Kidney epithelial cell (primary cell): Measurements from ENCODE around the gene ILK. TPM values are rescaled to one million over a fixed set of nuclear protein-coding genes. Genes with fewer than 3 reads are reported as not detected.
A peak's percentile ranks its signal among the peaks of the same experiment; 100 is the strongest.

Experiments
- DNase-seq: peaks from one replicate; pipeline ENCODE4 v3.0.0-alpha.2; 2010; ENCODE audit warnings: low read depth
- H3K27me3 ChIP-seq: 2 replicates; pipeline ENCODE4 v1.6.0; 2011; ENCODE audit warnings: low read length; ENCODE audit not compliant: control insufficient read depth, insufficient read depth
- H3K36me3 ChIP-seq: 2 replicates; pipeline ENCODE4 v1.5.1; 2011; ENCODE audit warnings: low read length; ENCODE audit not compliant: control insufficient read depth, insufficient read depth
- H3K4me3 ChIP-seq: 2 replicates; pipeline ENCODE4 v1.5.1; 2011; ENCODE audit warnings: low read depth, mild to moderate bottlenecking, control low read depth, low read length
- total RNA-seq: library from RNA; depleted of rRNA; stranded (reverse); fragments of >200 nt; gene quantifications from 2 replicates; pipeline ENCODE4 v1.2.3, GENCODE V29; 2015
- TF ChIP-seq, protein P1 (sequence below): IDR thresholded peaks from 2 replicates; pipeline ENCODE4 v1.5.1; 2011; ENCODE audit warnings: mild to moderate bottlenecking, moderate library complexity, low read length, control low read depth, inconsistent platforms; ENCODE audit not compliant: insufficient read depth, poor library complexity, severe bottlenecking

The ILK gene
- total RNA-seq, 1 donor from 2014 or later = 154 TPM

DNA sequence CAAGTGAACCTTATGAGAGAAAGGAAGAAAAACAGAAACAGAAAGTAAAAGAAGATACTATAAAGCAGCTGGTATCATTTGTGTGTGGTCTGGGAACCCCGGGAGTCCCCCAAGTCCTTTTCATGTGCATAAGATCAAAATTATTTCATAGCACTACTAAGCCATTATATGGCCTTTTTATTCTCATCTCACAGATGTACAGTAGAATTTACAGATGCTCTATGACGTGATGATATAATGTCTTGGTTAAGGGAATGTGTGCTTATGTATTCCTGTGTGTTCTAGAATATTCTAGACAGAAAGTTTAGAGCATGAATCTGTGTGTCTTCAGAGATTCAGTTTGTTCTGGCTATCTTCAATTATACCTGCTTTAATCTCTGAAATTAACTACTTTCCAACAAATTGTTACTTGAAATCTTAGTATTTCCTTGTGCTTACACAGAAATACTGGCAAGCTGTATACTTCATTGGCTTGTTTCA lies 24.2 kb downstream of the ILK start:
- peaks cover 27% of the 10 kb centered on the region for H3K27me3 ChIP-seq
- DNase-seq = no peak
- no peaks in the 10 kb centered on the region for H3K36me3 ChIP-seq
- TF ChIP-seq, protein P1, sequence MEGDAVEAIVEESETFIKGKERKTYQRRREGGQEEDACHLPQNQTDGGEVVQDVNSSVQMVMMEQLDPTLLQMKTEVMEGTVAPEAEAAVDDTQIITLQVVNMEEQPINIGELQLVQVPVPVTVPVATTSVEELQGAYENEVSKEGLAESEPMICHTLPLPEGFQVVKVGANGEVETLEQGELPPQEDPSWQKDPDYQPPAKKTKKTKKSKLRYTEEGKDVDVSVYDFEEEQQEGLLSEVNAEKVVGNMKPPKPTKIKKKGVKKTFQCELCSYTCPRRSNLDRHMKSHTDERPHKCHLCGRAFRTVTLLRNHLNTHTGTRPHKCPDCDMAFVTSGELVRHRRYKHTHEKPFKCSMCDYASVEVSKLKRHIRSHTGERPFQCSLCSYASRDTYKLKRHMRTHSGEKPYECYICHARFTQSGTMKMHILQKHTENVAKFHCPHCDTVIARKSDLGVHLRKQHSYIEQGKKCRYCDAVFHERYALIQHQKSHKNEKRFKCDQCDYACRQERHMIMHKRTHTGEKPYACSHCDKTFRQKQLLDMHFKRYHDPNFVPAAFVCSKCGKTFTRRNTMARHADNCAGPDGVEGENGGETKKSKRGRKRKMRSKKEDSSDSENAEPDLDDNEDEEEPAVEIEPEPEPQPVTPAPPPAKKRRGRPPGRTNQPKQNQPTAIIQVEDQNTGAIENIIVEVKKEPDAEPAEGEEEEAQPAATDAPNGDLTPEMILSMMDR = no peak
- H3K4me3 ChIP-seq = no peak overlapping the region

DNA sequence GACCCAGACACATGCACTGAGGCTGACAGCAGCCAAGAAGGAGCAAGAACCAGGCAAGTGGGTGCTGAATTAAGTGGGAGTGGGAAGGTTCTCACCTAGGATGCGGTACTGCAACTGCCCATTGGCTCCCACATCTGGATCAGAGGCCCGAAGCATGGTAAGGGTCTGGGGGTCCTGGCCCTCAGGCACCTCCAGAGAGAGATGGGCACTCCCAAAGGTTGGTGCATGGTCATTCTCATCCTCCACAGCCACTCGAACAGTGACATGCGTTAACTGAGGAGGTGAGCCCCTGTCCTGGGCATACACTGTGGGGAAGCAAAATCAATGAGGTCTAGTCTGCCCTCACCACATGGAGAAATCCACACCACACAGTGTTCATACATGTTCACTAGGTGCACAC lies 25.0 kb downstream of the ILK start:
- H3K27me3 ChIP-seq = peaks cover 27% of the 10 kb centered on the region
- H3K36me3 ChIP-seq = no peaks in the 10 kb centered on the region
- TF ChIP-seq, protein P1 = no peak
- no peak for DNase-seq
- no peak overlapping the region for H3K4me3 ChIP-seq

DNA sequence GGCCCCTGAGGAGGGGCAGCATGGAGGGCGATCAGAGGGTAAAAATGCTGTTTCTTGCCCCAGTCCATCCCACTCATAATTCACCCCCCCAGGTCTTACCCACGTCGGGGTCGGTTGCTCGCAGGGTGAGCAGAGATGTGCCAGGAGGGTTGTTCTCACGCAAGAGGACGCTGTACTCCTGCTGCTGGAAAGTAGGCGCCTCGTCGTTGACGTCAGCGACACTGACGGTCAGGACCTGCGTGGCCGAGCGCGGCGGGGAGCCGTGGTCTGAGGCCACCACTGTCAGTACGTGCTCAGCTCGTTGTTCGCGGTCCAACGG lies 26.0 kb downstream of the ILK start:
- Histone ChIP-seq H3K27me3 (peaks cover 27% of the 10 kb centered on the region), H3K4me3 (no peak overlapping the region), H3K36me3 (no peaks in the 10 kb centered on the region)
- DNase-seq = no peak
- TF ChIP-seq, protein P1 = no peak

DNA sequence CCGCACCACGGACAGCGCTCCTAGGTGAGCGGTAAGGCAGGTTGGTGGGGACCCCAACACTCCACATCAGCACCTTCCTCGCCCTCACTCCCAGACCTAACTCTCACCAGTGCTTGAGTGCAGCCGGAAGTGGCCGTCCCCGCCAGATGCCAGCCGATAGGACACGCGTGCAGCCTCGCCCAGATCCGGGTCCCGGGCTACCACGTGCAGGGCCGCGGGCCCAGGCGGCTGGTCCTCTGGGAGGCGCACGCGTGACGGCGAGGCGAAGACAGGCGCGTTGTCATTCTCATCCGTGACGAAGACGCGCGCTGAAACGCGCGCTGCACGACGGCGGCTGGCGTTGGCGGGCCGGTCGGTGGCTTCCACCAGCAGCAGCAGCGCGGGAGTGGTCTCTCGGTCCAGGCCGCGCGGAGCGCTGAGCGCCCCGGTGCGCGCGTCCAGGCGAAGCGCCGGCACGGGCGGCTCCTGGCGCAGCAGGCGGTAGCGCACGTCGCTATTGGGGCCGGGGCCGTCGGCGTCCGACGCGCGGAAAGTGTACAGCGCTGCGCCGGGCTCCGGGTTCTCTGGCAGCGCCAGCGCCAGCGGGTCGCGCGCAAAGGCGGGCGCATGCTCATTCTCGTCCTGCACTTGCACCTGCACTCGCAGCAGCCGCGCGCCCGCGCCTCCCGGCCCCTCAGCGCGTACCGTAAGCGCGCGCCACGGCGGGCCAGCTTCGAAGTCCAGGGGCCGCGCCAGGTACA lies 26.5 kb downstream of the ILK start:
- peaks cover 27% of the 10 kb centered on the region for H3K27me3 ChIP-seq
- DNase-seq = no peak
- TF ChIP-seq, protein P1 = no peak
- peak overlapping the region; percentile 14 for H3K4me3 ChIP-seq
- no peaks in the 10 kb centered on the region for H3K36me3 ChIP-seq

DNA sequence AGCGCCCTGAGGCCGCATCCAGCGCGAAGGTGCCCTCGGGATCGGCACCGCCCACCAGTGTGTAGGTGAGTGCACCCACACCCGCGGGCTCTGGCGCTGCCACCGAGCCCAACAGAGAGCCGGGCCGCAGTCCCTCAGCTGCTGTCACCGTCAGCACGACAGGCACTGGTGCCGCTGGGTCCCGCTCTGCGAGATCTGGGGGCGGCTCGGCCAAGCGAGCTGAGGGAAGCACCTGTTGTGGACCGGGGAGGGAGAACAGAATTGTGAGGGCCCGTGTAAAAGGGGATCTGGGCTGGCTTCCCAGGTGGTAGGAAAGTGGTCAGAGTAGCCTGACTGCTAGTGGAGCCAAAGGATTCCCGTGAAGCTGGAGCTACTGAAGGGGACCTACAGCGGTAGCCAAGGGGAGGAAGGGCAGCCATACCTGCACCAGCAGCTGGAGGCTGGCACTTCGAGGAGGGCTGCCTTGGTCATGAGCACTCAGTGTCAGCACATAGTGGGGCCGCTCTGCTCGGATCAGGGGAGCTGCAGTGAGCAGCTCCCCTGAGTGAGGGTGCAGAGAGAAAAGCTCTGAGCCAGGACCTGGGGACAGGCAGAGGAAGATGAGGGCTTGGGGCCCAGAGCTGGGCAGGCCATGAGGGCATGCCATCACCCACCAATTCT lies 27.2 kb downstream of the ILK start:
- no peak for DNase-seq
- TF ChIP-seq, protein P1 = no peak
- Histone ChIP-seq H3K4me3 (peak overlapping the region; percentile 14), H3K36me3 (no peaks in the 10 kb centered on the region), H3K27me3 (peaks cover 27% of the 10 kb centered on the region)
